ENCODE measurements around the gene DNAI2.

The DNAI2 gene

GRCh38 chr17:74359916-74360315 is 85.9 kb downstream of the DNAI2 start:
- Histone ChIP-seq H3K4me1 (ENCODE audit: control insufficient read depth, insufficient read depth, low read length) (no peaks in the 10 kb centered on the region), H3K9me3 (ENCODE audit: control insufficient read depth, insufficient read depth, low read depth, low read length) (no peaks in the 10 kb centered on the region), H3K4me3 (ENCODE audit: low read depth, low read length) (no peak overlapping the region), H3K27ac (ENCODE audit: extremely low read depth, low read depth, low read length) (no peak overlapping the region), H3K36me3 (ENCODE audit: control insufficient read depth in 2 of 2, insufficient read depth in 1 of 2, low read length in 2 of 2) (no peaks in the 10 kb centered on the region)
- TF ChIP-seq ZFP37 (tag by site-specific recombination; IDR thresholded peaks at IDR 0.05), result no peak
- no peak for TF ChIP-seq ZNF623 (tag by site-specific recombination; IDR thresholded peaks at IDR 0.05)
- no peak for TF ChIP-seq MZF1 (tag by site-specific recombination; IDR thresholded peaks at IDR 0.05; ENCODE audit: borderline replicate concordance)
- TF ChIP-seq, protein P1, sequence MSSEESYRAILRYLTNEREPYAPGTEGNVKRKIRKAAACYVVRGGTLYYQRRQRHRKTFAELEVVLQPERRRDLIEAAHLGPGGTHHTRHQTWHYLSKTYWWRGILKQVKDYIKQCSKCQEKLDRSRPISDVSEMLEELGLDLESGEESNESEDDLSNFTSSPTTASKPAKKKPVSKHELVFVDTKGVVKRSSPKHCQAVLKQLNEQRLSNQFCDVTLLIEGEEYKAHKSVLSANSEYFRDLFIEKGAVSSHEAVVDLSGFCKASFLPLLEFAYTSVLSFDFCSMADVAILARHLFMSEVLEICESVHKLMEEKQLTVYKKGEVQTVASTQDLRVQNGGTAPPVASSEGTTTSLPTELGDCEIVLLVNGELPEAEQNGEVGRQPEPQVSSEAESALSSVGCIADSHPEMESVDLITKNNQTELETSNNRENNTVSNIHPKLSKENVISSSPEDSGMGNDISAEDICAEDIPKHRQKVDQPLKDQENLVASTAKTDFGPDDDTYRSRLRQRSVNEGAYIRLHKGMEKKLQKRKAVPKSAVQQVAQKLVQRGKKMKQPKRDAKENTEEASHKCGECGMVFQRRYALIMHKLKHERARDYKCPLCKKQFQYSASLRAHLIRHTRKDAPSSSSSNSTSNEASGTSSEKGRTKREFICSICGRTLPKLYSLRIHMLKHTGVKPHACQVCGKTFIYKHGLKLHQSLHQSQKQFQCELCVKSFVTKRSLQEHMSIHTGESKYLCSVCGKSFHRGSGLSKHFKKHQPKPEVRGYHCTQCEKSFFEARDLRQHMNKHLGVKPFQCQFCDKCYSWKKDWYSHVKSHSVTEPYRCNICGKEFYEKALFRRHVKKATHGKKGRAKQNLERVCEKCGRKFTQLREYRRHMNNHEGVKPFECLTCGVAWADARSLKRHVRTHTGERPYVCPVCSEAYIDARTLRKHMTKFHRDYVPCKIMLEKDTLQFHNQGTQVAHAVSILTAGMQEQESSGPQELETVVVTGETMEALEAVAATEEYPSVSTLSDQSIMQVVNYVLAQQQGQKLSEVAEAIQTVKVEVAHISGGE (tag by site-specific recombination; conservative IDR thresholded peaks at IDR 0.05; ENCODE audit: low read depth), result no peak
- no peak for TF ChIP-seq HOXC10 (CRISPR knock-in tag; IDR thresholded peaks at IDR 0.05)
- no peak for TF ChIP-seq ZNF155 (tag by site-specific recombination; IDR thresholded peaks at IDR 0.05)
- no peak for TF ChIP-seq OVOL3 (tag by site-specific recombination; IDR thresholded peaks at IDR 0.05)
- TF ChIP-seq KLF10 (tag by site-specific recombination; IDR thresholded peaks at IDR 0.05), result no peak
- no peak for TF ChIP-seq GLIS1 (tag by site-specific recombination; IDR thresholded peaks at IDR 0.05)
- POLR2A ChIA-PET, result no interaction called here
- CTCF ChIA-PET, result interaction anchor here (0.5 to 7.0 kb wide), 9 partner anchors 9 to 414 kb away, joined by 3 to 104 read pairs (median 4); no protein-coding TSS in a partner anchor

- Histone ChIP-seq H3K36me3 (ENCODE audit: control insufficient read depth in 2 of 2, insufficient read depth in 1 of 2, low read length in 2 of 2) (no peaks in the 10 kb centered on the region), H3K9me3 (ENCODE audit: control insufficient read depth, insufficient read depth, low read depth, low read length) (no peaks in the 10 kb centered on the region)
- CTCF ChIA-PET, result interaction anchor here (0.5 to 7.0 kb wide), 20 partner anchors 9 to 241 kb away, joined by 3 to 104 read pairs (median 4); no protein-coding TSS in a partner anchor
Measured at GRCh38 chr17:74360899-74361229, 86.8 kb downstream of the DNAI2 start.

More at GRCh38 chr17:74360899-74361229, 86.8 kb downstream of the DNAI2 start:
- TF ChIP-seq, protein P2, sequence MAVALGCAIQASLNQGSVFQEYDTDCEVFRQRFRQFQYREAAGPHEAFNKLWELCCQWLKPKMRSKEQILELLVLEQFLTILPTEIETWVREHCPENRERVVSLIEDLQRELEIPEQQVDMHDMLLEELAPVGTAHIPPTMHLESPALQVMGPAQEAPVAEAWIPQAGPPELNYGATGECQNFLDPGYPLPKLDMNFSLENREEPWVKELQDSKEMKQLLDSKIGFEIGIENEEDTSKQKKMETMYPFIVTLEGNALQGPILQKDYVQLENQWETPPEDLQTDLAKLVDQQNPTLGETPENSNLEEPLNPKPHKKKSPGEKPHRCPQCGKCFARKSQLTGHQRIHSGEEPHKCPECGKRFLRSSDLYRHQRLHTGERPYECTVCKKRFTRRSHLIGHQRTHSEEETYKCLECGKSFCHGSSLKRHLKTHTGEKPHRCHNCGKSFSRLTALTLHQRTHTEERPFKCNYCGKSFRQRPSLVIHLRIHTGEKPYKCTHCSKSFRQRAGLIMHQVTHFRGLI (tag by site-specific recombination; IDR thresholded peaks at IDR 0.05), result no peak
- no peak for TF ChIP-seq KLF9 (tag by site-specific recombination; IDR thresholded peaks at IDR 0.05; ENCODE audit: low read depth)
- no peak for TF ChIP-seq ZNF214 (tag by site-specific recombination; IDR thresholded peaks at IDR 0.05; ENCODE audit: borderline replicate concordance)
- no peak for TF ChIP-seq ZNF549 (tag by site-specific recombination; IDR thresholded peaks at IDR 0.05)
- TF ChIP-seq ZBTB48 (tag by site-specific recombination; IDR thresholded peaks at IDR 0.05), result no peak
- TF ChIP-seq ZNF341 (tag by site-specific recombination; IDR thresholded peaks at IDR 0.05; ENCODE audit: low read depth), result no peak
- TF ChIP-seq ZBTB1 (tag by site-specific recombination; IDR thresholded peaks at IDR 0.05), result no peak
- TF ChIP-seq ZNF664 (tag by site-specific recombination; IDR thresholded peaks at IDR 0.05), result no peak
- no peak for TF ChIP-seq ZNF19 (tag by site-specific recombination; IDR thresholded peaks at IDR 0.05; ENCODE audit: low read depth)
- TF ChIP-seq RBAK (tag by site-specific recombination; IDR thresholded peaks at IDR 0.05), result no peak
- TF ChIP-seq ZNF132 (tag by site-specific recombination; IDR thresholded peaks at IDR 0.05; ENCODE audit: borderline replicate concordance), result no peak
- TF ChIP-seq ZNF571 (tag by site-specific recombination; IDR thresholded peaks at IDR 0.05), result no peak
- TF ChIP-seq, protein P3, sequence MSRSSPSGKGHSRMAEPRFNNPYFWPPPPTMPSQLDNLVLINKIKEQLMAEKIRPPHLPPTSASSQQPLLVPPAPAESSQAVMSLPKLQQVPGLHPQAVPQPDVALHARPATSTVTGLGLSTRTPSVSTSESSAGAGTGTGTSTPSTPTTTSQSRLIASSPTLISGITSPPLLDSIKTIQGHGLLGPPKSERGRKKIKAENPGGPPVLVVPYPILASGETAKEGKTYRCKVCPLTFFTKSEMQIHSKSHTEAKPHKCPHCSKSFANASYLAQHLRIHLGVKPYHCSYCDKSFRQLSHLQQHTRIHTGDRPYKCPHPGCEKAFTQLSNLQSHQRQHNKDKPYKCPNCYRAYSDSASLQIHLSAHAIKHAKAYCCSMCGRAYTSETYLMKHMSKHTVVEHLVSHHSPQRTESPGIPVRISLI (tag by site-specific recombination; IDR thresholded peaks at IDR 0.05), result no peak
- TF ChIP-seq, protein P4, sequence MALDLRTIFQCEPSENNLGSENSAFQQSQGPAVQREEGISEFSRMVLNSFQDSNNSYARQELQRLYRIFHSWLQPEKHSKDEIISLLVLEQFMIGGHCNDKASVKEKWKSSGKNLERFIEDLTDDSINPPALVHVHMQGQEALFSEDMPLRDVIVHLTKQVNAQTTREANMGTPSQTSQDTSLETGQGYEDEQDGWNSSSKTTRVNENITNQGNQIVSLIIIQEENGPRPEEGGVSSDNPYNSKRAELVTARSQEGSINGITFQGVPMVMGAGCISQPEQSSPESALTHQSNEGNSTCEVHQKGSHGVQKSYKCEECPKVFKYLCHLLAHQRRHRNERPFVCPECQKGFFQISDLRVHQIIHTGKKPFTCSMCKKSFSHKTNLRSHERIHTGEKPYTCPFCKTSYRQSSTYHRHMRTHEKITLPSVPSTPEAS (tag by site-specific recombination; IDR thresholded peaks at IDR 0.05), result no peak
- TF ChIP-seq ZNF138 (tag by site-specific recombination; IDR thresholded peaks at IDR 0.05; ENCODE audit: borderline replicate concordance), result no peak
- H3K4me3 ChIP-seq (ENCODE audit: low read depth, low read length), result no peak overlapping the region
- H3K27ac ChIP-seq (ENCODE audit: extremely low read depth, low read depth, low read length), result no peak overlapping the region
- no peaks in the 10 kb centered on the region for H3K4me1 ChIP-seq (ENCODE audit: control insufficient read depth, insufficient read depth, low read length)
- POLR2A ChIA-PET, result interaction anchor here (1.0 kb wide), 1 partner anchor 157 kb away, joined by 3 read pairs; the partner anchor contains the start of gene RPL38
